Endothelial cell (in vitro differentiated cells): ENCODE results near the gene CHAMP1. TPM values are rescaled to one million over a fixed set of nuclear protein-coding genes. Genes with fewer than 3 reads are reported as not detected.
A peak's percentile ranks its signal among the peaks of the same experiment; 100 is the strongest.

ENCODE experiments used
- DNase-seq: peaks from one replicate; pipeline ENCODE4 v3.0.0; 2021; ENCODE audit warnings: low spot score
- H3K27ac Mint-ChIP-seq: one replicate; pipeline ENCODE4 v1.8.0; 2021; ENCODE audit warnings: mixed read lengths, inconsistent platforms; ENCODE audit not compliant: unreplicated experiment
- H3K27me3 Mint-ChIP-seq: one replicate; pipeline ENCODE4 v1.8.0; 2021; ENCODE audit warnings: mild to moderate bottlenecking, moderate library complexity, mixed read lengths, inconsistent platforms; ENCODE audit not compliant: unreplicated experiment
- H3K36me3 Mint-ChIP-seq: one replicate; pipeline ENCODE4 v1.8.0; 2021; ENCODE audit warnings: mild to moderate bottlenecking, low read depth, mixed read lengths, inconsistent platforms; ENCODE audit not compliant: unreplicated experiment
- H3K4me1 Mint-ChIP-seq: one replicate; pipeline ENCODE4 v1.8.0; 2021; ENCODE audit warnings: mild to moderate bottlenecking, mixed read lengths, inconsistent platforms; ENCODE audit not compliant: unreplicated experiment
- H3K4me3 Mint-ChIP-seq: one replicate; pipeline ENCODE4 v1.8.0; 2021; ENCODE audit warnings: mild to moderate bottlenecking, mixed read lengths, inconsistent platforms; ENCODE audit not compliant: unreplicated experiment
- H3K9me3 Mint-ChIP-seq: one replicate; pipeline ENCODE4 v1.8.0; 2021; ENCODE audit warnings: mixed read lengths, inconsistent platforms; ENCODE audit not compliant: unreplicated experiment
- CTCF ChIP-seq: fragments of 200-600 bp; sonication (generic); IDR thresholded peaks from one replicate; pipeline ENCODE4 v1.5.0; 2021; ENCODE audit warnings: antibody characterized with exemption; ENCODE audit not compliant: unreplicated experiment
- total RNA-seq: library from RNA; stranded (reverse); fragmentation: NEBNext Ultra II Directional; extraction: Animal tissue kit (Norgen Biotek cat#: 25700); gene quantifications from one replicate; pipeline ENCODE4 v1.2.1, GENCODE V29; 2021; ENCODE audit not compliant: unreplicated experiment

Gene CHAMP1
- total RNA-seq, 1 donor from 2014 or later, result 21.6 TPM

- DNase-seq, result no peak
- H3K27ac Mint-ChIP-seq, result peak overlapping the region; percentile 61
- peak overlapping the region; percentile 37 for H3K4me3 Mint-ChIP-seq
- no peaks in the 10 kb centered on the region for H3K4me1 Mint-ChIP-seq
- H3K9me3 Mint-ChIP-seq, result no peaks in the 10 kb centered on the region
- peaks cover 43% of the 10 kb centered on the region for H3K36me3 Mint-ChIP-seq
- no peak for TF ChIP-seq CTCF
- no peaks in the 10 kb centered on the region for H3K27me3 Mint-ChIP-seq
These were observed 45.0 kb upstream of the CHAMP1 start for GRCh38 chr13:114269281-114269770.

- Mint-ChIP-seq H3K4me1 (no peaks in the 10 kb centered on the region), H3K36me3 (peaks cover 43% of the 10 kb centered on the region), H3K27ac (no peak overlapping the region), H3K27me3 (no peaks in the 10 kb centered on the region), H3K9me3 (no peaks in the 10 kb centered on the region), H3K4me3 (peak overlapping the region; percentile 15)
- no peak for DNase-seq
- no peak for TF ChIP-seq CTCF
These were observed 41.3 kb upstream of the CHAMP1 start for GRCh38 chr13:114272977-114273376.

- DNase-seq, result no peak
- H3K27me3 Mint-ChIP-seq, result no peaks in the 10 kb centered on the region
- no peak overlapping the region for H3K27ac Mint-ChIP-seq
- H3K4me3 Mint-ChIP-seq, result no peak overlapping the region
- H3K4me1 Mint-ChIP-seq, result peaks cover 11% of the 10 kb centered on the region
- no peak for TF ChIP-seq CTCF
- H3K36me3 Mint-ChIP-seq, result peaks cover 27% of the 10 kb centered on the region
- no peaks in the 10 kb centered on the region for H3K9me3 Mint-ChIP-seq
These were observed 39.0 kb upstream of the CHAMP1 start for GRCh38 chr13:114275304-114275703.

GRCh38 chr13:114279146-114279545 lies 35.2 kb upstream of the CHAMP1 start:
- H3K27me3 Mint-ChIP-seq, result peaks cover 5% of the 10 kb centered on the region
- H3K27ac Mint-ChIP-seq, result peak overlapping the region; percentile 68
- H3K4me1 Mint-ChIP-seq, result peaks cover 25% of the 10 kb centered on the region
- no peaks in the 10 kb centered on the region for H3K9me3 Mint-ChIP-seq
- no peak overlapping the region for H3K4me3 Mint-ChIP-seq
- no peak for DNase-seq
- H3K36me3 Mint-ChIP-seq, result peaks cover 14% of the 10 kb centered on the region
- TF ChIP-seq CTCF, result no peak

- Mint-ChIP-seq H3K27ac (peak overlapping the region; percentile 62), H3K4me1 (peaks cover 25% of the 10 kb centered on the region), H3K4me3 (peak overlapping the region; percentile 92), H3K9me3 (no peaks in the 10 kb centered on the region), H3K36me3 (peaks cover 11% of the 10 kb centered on the region), H3K27me3 (peaks cover 5% of the 10 kb centered on the region)
- no peak for TF ChIP-seq CTCF
- no peak for DNase-seq
These were observed 34.4 kb upstream of the CHAMP1 start for GRCh38 chr13:114279758-114280355.
